SK-N-SH (cell line): ENCODE measurements around the gene COL8A1. TPM values are rescaled to one million over a fixed set of nuclear protein-coding genes. Genes with fewer than 3 reads are reported as not detected.

Experiments
- CTCF ChIA-PET: fragments of 300-600, 350-600 bp; formaldehyde crosslinking; extraction: SDS; loops from one replicate; lab custom pipeline; 2021; lab: Yijun Ruan, JAX
- POLR2A ChIA-PET: fragments of 350-600 bp; sonication (Branson Sonifier 250); formaldehyde crosslinking; extraction: SDS; loops from one replicate; lab custom pipeline; 2020; ENCODE audit warnings: antibody characterized with exemption, inconsistent platforms; lab: Yijun Ruan, JAX
- DNase-seq: peaks from one replicate; pipeline ENCODE4 v3.0.0; 2012
- H2AFZ ChIP-seq: fragments of 200-600 bp; sonication (generic); 2 replicates; pipeline ENCODE4 v1.8.1; 2016; ENCODE audit warnings: antibody characterized with exemption, mild to moderate bottlenecking, low read depth
- H3F3A ChIP-seq: fragments of 200-600 bp; sonication (generic); replicated peaks from 2 replicates; pipeline ENCODE3; 2016; ENCODE audit warnings: antibody characterized with exemption, mild to moderate bottlenecking; ENCODE audit not compliant: insufficient read depth
- H3K27ac ChIP-seq, 2 experiments: fragments of 200-500 bp in 1 of 2; fragments of 200-600 bp in 1 of 2; sonication (Bioruptor generic) in 1 of 2; sonication (generic), shearing (Covaris generic) in 1 of 2; 2 replicates each; pipeline versions ENCODE4 v1.5.1 to v1.6.1; 2014 to 2016; ENCODE audit warnings: low read depth in 2 of 2, inconsistent platforms in 1 of 2, low read length in 1 of 2, mild to moderate bottlenecking in 1 of 2, mixed read lengths in 1 of 2
- H3K27me3 ChIP-seq: fragments of 200-600 bp; sonication (generic), shearing (Covaris generic); 2 replicates; pipeline ENCODE4 v1.6.1; 2016; ENCODE audit warnings: mixed run types; ENCODE audit not compliant: insufficient read depth
- H3K36me3 ChIP-seq, 2 experiments: fragments of 200-500 bp in 1 of 2; fragments of 200-600 bp in 1 of 2; sonication (Bioruptor generic) in 1 of 2; sonication (generic) in 1 of 2; replicated peaks in 1 of 2; 2 replicates each; pipeline versions ENCODE3 to v1.5.1; 2014 to 2016; ENCODE audit warnings: low read length in 1 of 2, mild to moderate bottlenecking in 1 of 2; ENCODE audit not compliant: insufficient read depth in 2 of 2, control insufficient read depth in 1 of 2
- H3K4me1 ChIP-seq, 2 experiments: fragments of 200-500 bp in 1 of 2; fragments of 200-600 bp in 1 of 2; sonication (Bioruptor generic) in 1 of 2; sonication (generic), shearing (Covaris generic) in 1 of 2; 2 replicates each; pipeline versions ENCODE4 v1.5.1 to v1.6.1; 2014 to 2016; ENCODE audit warnings: low read depth in 1 of 2, low read length in 1 of 2, mixed run types in 1 of 2; ENCODE audit not compliant: insufficient read depth in 2 of 2, control insufficient read depth in 1 of 2
- H3K4me2 ChIP-seq: fragments of 200-600 bp; sonication (generic), shearing (Covaris generic); 2 replicates; pipeline ENCODE4 v1.6.1; 2017; ENCODE audit warnings: mixed run types
- H3K4me3 ChIP-seq, 2 experiments: fragments of 200-500 bp in 1 of 2; fragments of 200-600 bp in 1 of 2; sonication (Bioruptor generic) in 1 of 2; sonication (generic), shearing (Covaris generic) in 1 of 2; 2 replicates each; pipeline versions ENCODE4 v1.5.1 to v1.8.1; 2014 to 2016; ENCODE audit warnings: low read depth in 2 of 2, inconsistent platforms in 1 of 2, low read length in 1 of 2, mild to moderate bottlenecking in 1 of 2, mixed read lengths in 1 of 2, moderate library complexity in 1 of 2
- H3K79me2 ChIP-seq: fragments of 200-600 bp; sonication (generic); 2 replicates; pipeline ENCODE4 v1.8.1; 2017; ENCODE audit warnings: mild to moderate bottlenecking; ENCODE audit not compliant: insufficient read depth
- H3K9ac ChIP-seq: fragments of 200-600 bp; sonication (generic); 2 replicates; pipeline ENCODE4 v1.6.1; 2017; ENCODE audit warnings: mixed run types
- H3K9me2 ChIP-seq: fragments of 200-600 bp; sonication (generic); 2 replicates; pipeline ENCODE4 v1.6.1; 2017; ENCODE audit warnings: mixed run types
- H3K9me3 ChIP-seq: fragments of 200-600 bp; sonication (generic); 2 replicates; pipeline ENCODE4 v1.6.1; 2017; ENCODE audit warnings: mixed run types, mild to moderate bottlenecking, moderate library complexity
- H4K20me1 ChIP-seq: fragments of 200-600 bp; sonication (generic); 2 replicates; pipeline ENCODE4 v1.6.1; 2017; ENCODE audit warnings: mild to moderate bottlenecking, mixed run types; ENCODE audit not compliant: insufficient read depth
- CHD2 ChIP-seq: fragments of 150-350 bp; IDR thresholded peaks from 2 replicates; pipeline ENCODE4 v1.6.1; 2018; ENCODE audit warnings: low read length; ENCODE audit not compliant: partially characterized antibody
- EP300 ChIP-seq, 2 experiments: IDR thresholded peaks; 2 replicates each; pipeline versions ENCODE4 v1.4.0 to v1.6.1; 2012; ENCODE audit warnings: borderline replicate concordance in 1 of 2, low read depth in 1 of 2, low read length in 1 of 2
- FOSL2 ChIP-seq: IDR thresholded peaks from 2 replicates; pipeline ENCODE4 v1.4.0; 2012; ENCODE audit warnings: low read depth, mild to moderate bottlenecking, moderate library complexity, borderline replicate concordance
- FOXM1 ChIP-seq: IDR thresholded peaks from 2 replicates; pipeline ENCODE4 v1.4.0; 2012; ENCODE audit warnings: low read depth, mild to moderate bottlenecking
- POLR2AphosphoS5 ChIP-seq: IDR thresholded peaks from 2 replicates; pipeline ENCODE4 v1.6.1; 2012; ENCODE audit warnings: low read depth, low read length
- TCF12 ChIP-seq: IDR thresholded peaks from 2 replicates; pipeline ENCODE4 v1.4.0; 2012
- YY1 ChIP-seq: IDR thresholded peaks from 2 replicates; pipeline ENCODE4 v1.4.0; 2012; ENCODE audit warnings: low read depth, mild to moderate bottlenecking
- WGBS: methylation state at CpG from one replicate; pipeline ENCODE4 v1.1.6; 2017; ENCODE audit warnings: low lambda C conversion rate; 5-methylcytosine and 5-hydroxymethylcytosine counted together
- polyA plus RNA-seq, 3 experiments: library from polyadenylated mRNA; depleted of rRNA; stranded (reverse); fragments of >200 nt; gene quantifications; 2 replicates each; pipeline ENCODE4 v1.2.3, GENCODE V29; 2012
- TF ChIP-seq, protein P1 (sequence below): IDR thresholded peaks from 2 replicates; pipeline ENCODE4 v1.4.0; 2012; ENCODE audit warnings: low read depth
- TF ChIP-seq, protein P2 (sequence below): IDR thresholded peaks from 2 replicates; pipeline ENCODE4; 2012
- TF ChIP-seq, protein P3 (sequence below): IDR thresholded peaks from 2 replicates; pipeline ENCODE4 v1.4.0; 2012; ENCODE audit warnings: low read depth, borderline replicate concordance

COL8A1 gene
- polyA plus RNA-seq, 1 of the 3 experiments (the other 2 are of a cell fraction), result 4.0 TPM

DNA sequence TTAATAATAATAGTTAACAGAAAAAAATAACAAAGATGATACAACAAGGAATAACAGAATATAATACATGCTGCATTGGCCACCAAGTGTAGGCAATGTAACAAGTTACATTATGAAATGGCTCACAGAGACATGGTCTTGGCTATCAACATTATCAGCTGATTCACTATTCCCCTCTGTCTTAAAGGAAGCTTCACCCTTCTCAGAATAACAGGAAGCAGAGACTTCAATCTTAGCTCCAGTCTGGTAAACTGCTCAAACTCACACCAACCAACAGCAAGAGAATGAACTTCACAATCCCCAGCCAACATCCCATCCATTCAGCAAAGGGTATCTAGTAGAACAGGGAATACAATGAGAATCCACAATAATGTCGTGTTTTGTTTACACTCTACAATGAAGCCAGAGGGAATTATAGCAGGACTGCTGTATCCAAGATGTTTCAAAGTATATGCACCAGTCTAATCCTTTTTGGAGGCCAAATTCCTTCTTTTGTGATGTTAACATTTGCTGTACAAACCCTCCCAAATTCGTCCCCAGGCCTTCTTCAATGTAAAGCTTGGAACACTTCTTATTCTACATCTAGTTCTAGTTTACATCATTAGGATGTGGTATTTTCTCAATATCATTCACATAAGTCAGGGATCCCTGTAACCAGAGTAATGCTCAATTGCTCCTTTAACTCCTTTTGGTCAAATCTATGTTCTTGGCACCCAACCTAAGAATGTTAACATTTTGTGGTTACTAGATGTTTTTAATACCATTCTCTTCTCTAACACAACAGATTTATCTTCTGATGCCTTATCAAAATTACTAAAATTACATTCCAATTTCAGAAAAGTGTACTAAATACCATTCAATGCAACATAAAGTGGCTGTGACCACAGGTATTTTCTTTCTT is 126.9 kb downstream of the COL8A1 start:
- Histone ChIP-seq H2AFZ (no peak overlapping the region; the same call in 1 of the 2 replicates), H3K9me3 (no peaks in the 10 kb centered on the region), H3K4me1 (no peaks in the 10 kb centered on the region; a peak in 1 of 4 replicates), H3K27ac (peak overlapping the region; percentile 8 to 34; a peak in 2 of 4 replicates), H4K20me1 (no peaks in the 10 kb centered on the region), H3K27me3 (no peaks in the 10 kb centered on the region), H3K79me2 (no peaks in the 10 kb centered on the region), H3K9me2 (no peaks in the 10 kb centered on the region), H3F3A (no peaks in the 10 kb centered on the region), H3K4me3 (no peak overlapping the region), H3K36me3 (no peaks in the 10 kb centered on the region), H3K9ac (no peak overlapping the region), H3K4me2 (no peak overlapping the region)
- no peak for DNase-seq
- CTCF ChIA-PET, result interaction anchor here (1.0 to 5.2 kb wide), 5 partner anchors 12 to 78 kb away, joined by 3 to 35 read pairs (median 4); no protein-coding TSS in a partner anchor
- WGBS, result 13% methylated on average over 2 of the region's 2 CpGs
- POLR2A ChIA-PET, result no interaction called here
- TF ChIP-seq EP300 (IDR thresholded peaks at IDR 0.05; ENCODE audit: borderline replicate concordance in 1 of 2, low read depth in 1 of 2, low read length in 1 of 2), result no peak
- TF ChIP-seq, protein P1, sequence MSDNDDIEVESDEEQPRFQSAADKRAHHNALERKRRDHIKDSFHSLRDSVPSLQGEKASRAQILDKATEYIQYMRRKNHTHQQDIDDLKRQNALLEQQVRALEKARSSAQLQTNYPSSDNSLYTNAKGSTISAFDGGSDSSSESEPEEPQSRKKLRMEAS, result no peak

DNA sequence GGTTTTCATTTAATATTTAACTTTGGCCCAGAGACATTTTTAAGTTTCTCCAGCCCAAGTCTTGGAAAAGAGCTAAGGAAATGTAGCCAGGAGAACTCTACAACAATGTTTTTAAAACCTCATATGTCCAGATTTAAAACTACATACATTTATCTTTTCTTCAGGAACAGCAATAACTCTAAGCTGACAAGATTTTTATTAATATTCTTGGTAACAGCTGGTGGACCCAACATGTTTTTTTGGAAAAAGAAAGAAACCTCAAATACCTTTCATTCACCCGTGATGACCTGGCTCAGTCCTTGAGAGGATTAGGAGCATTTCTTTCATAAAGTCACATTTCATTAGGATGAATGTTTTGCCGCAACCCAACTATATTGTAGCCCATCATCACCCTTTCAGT is 128.9 kb downstream of the COL8A1 start:
- Histone ChIP-seq H4K20me1 (no peaks in the 10 kb centered on the region), H3F3A (no peaks in the 10 kb centered on the region), H3K9ac (no peak overlapping the region), H3K4me1 (no peaks in the 10 kb centered on the region; a peak in 1 of 4 replicates), H3K9me2 (no peaks in the 10 kb centered on the region), H3K36me3 (no peaks in the 10 kb centered on the region), H3K9me3 (no peaks in the 10 kb centered on the region), H2AFZ (no peak overlapping the region), H3K27me3 (no peaks in the 10 kb centered on the region), H3K4me3 (no peak overlapping the region), H3K4me2 (no peak overlapping the region), H3K27ac (no peak overlapping the region; a peak in 1 of 4 replicates), H3K79me2 (no peaks in the 10 kb centered on the region)
- TF ChIP-seq FOXM1, result no peak
- peak; percentile 17; the same call in 1 of the 2 replicates for TF ChIP-seq TCF12
- TF ChIP-seq POLR2AphosphoS5, result no peak
- TF ChIP-seq, protein P2, sequence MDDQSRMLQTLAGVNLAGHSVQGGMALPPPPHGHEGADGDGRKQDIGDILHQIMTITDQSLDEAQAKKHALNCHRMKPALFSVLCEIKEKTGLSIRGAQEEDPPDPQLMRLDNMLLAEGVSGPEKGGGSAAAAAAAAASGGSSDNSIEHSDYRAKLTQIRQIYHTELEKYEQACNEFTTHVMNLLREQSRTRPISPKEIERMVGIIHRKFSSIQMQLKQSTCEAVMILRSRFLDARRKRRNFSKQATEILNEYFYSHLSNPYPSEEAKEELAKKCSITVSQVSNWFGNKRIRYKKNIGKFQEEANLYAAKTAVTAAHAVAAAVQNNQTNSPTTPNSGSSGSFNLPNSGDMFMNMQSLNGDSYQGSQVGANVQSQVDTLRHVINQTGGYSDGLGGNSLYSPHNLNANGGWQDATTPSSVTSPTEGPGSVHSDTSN, result peak; percentile 25; the same call in 1 of the 2 replicates
- TF ChIP-seq FOSL2, result no peak
- no peak for TF ChIP-seq CHD2
- TF ChIP-seq, protein P3, sequence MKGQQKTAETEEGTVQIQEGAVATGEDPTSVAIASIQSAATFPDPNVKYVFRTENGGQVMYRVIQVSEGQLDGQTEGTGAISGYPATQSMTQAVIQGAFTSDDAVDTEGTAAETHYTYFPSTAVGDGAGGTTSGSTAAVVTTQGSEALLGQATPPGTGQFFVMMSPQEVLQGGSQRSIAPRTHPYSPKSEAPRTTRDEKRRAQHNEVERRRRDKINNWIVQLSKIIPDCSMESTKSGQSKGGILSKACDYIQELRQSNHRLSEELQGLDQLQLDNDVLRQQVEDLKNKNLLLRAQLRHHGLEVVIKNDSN, result no peak
- no peak for TF ChIP-seq YY1
- ChIA-PET POLR2A (no interaction called here), CTCF (interaction anchor here (1.1 to 5.2 kb wide), 2 partner anchors 11 to 14 kb away, joined by 3 to 35 read pairs; no protein-coding TSS in a partner anchor)
- WGBS, result 45% methylated on average over 2 of the region's 2 CpGs
- no peak for DNase-seq
